ENCODE measurements around the gene GRHL1. TPM values are rescaled to one million over a fixed set of nuclear protein-coding genes. Genes with fewer than 3 reads are reported as not detected.

GRHL1 gene
- total RNA-seq (2022) (0.96 and 2.0 TPM in 2 replicates), Bru-seq, nascent RNA (percentile 33 among the genes with signal in this experiment), BruChase-seq, experiment 1, labeled RNA remaining after a 6-hour chase (percentile 29 among the genes with signal in this experiment), BruChase-seq, experiment 2, labeled RNA remaining after a 2-hour chase (percentile 31 among the genes with signal in this experiment)
- long read RNA-seq, partial matches to known transcripts: 0 of 4 reads
- long read RNA-seq, other reads (novel, unspliced or antisense): 1 of 4 reads

- peak within 1 kb of the TSS; percentile 74 for H3K4me3 Mint-ChIP-seq (ENCODE audit: unreplicated experiment)
- no peak for TF ChIP-seq CTCF (IDR thresholded peaks at IDR 0.05; ENCODE audit: unreplicated experiment)
- DNase-seq (ENCODE audit: unreplicated experiment): peak; percentile 91
- ChIA-PET CTCF (no interaction called here), POLR2A (interaction anchor here (0.9 kb wide), 1 partner anchor 54 kb away, joined by 3 read pairs; no protein-coding TSS in a partner anchor)
- no peaks in the 10 kb centered on the region for H3K9me3 Mint-ChIP-seq (ENCODE audit: unreplicated experiment)
- no peaks in the 10 kb centered on the region for H3K36me3 Mint-ChIP-seq (ENCODE audit: insufficient read depth, unreplicated experiment)
- intact Hi-C loops (cut with micrococcal nuclease): no loop called here
- peaks cover 6% of the 10 kb centered on the region for H3K4me1 Mint-ChIP-seq (ENCODE audit: insufficient read depth, unreplicated experiment)
- no TSS peak for BruUV-seq (replicated peaks)
- H3K27me3 Mint-ChIP-seq (ENCODE audit: insufficient read depth, unreplicated experiment): no peaks in the 10 kb centered on the region
- H3K27ac Mint-ChIP-seq (ENCODE audit: low read depth, unreplicated experiment): no peak within 1 kb of the TSS
Measured at GRCh38 chr2:9951522-9952285, at the start of gene GRHL1. GRHL1 (plus strand) TSS chr2:9951693; CDS start chr2:9951834, 141 bp downstream.

- Mint-ChIP-seq H3K9me3 (ENCODE audit: unreplicated experiment) (no peaks in the 10 kb centered on the region), H3K36me3 (ENCODE audit: insufficient read depth, unreplicated experiment) (peaks cover 7% of the 10 kb centered on the region), H3K27ac (ENCODE audit: low read depth, unreplicated experiment) (no peak overlapping the region), H3K4me1 (ENCODE audit: insufficient read depth, unreplicated experiment) (peaks cover 7% of the 10 kb centered on the region), H3K4me3 (ENCODE audit: unreplicated experiment) (no peak overlapping the region), H3K27me3 (ENCODE audit: insufficient read depth, unreplicated experiment) (no peaks in the 10 kb centered on the region)
- BruUV-seq (replicated peaks): no TSS peak
- TF ChIP-seq CTCF (IDR thresholded peaks at IDR 0.05; ENCODE audit: unreplicated experiment): no peak
- DNase-seq (ENCODE audit: unreplicated experiment): no peak
- CTCF ChIA-PET: interaction anchor here (1.0 kb wide), 1 partner anchor 9 kb away, joined by 4 read pairs; no protein-coding TSS in a partner anchor
- intact Hi-C loops (cut with micrococcal nuclease): no loop called here
- POLR2A ChIA-PET: interaction anchor here (1.0 to 1.1 kb wide), 2 partner anchors 9 to 58 kb away, joined by 4 read pairs; no protein-coding TSS in a partner anchor
Measured at GRCh38 chr2:9905413-9905812, 46.1 kb upstream of the GRHL1 start.

GRCh38 chr2:9907402-9907801 is 44.1 kb upstream of the GRHL1 start:
- no peaks in the 10 kb centered on the region for H3K27me3 Mint-ChIP-seq (ENCODE audit: insufficient read depth, unreplicated experiment)
- intact Hi-C loops (cut with micrococcal nuclease): no loop called here
- H3K36me3 Mint-ChIP-seq (ENCODE audit: insufficient read depth, unreplicated experiment): peaks cover 8% of the 10 kb centered on the region
- no TSS peak for BruUV-seq (replicated peaks)
- ChIA-PET CTCF (interaction anchor here (0.6 to 4.1 kb wide), 3 partner anchors 93 to 349 kb away, joined by 3 to 21 read pairs (median 7); no protein-coding TSS in a partner anchor), POLR2A (interaction anchor here (1.0 to 5.3 kb wide), 2 partner anchors 11 to 60 kb away, joined by 3 to 50 read pairs; no protein-coding TSS in a partner anchor)
- H3K27ac Mint-ChIP-seq (ENCODE audit: low read depth, unreplicated experiment): no peak overlapping the region
- DNase-seq (ENCODE audit: unreplicated experiment): no peak
- H3K9me3 Mint-ChIP-seq (ENCODE audit: unreplicated experiment): no peaks in the 10 kb centered on the region
- H3K4me3 Mint-ChIP-seq (ENCODE audit: unreplicated experiment): no peak overlapping the region
- peaks cover 7% of the 10 kb centered on the region for H3K4me1 Mint-ChIP-seq (ENCODE audit: insufficient read depth, unreplicated experiment)
- no peak for TF ChIP-seq CTCF (IDR thresholded peaks at IDR 0.05; ENCODE audit: unreplicated experiment)

GRCh38 chr2:9908639-9909038 is 42.9 kb upstream of the GRHL1 start:
- CTCF ChIA-PET: interaction anchor here (3.9 to 4.1 kb wide), 2 partner anchors 94 to 109 kb away, joined by 21 to 31 read pairs; no protein-coding TSS in a partner anchor
- no peak overlapping the region for H3K4me3 Mint-ChIP-seq (ENCODE audit: unreplicated experiment)

More at GRCh38 chr2:9908639-9909038, 42.9 kb upstream of the GRHL1 start:
- no peak for TF ChIP-seq CTCF (IDR thresholded peaks at IDR 0.05; ENCODE audit: unreplicated experiment)
- no peak for DNase-seq (ENCODE audit: unreplicated experiment)
- Mint-ChIP-seq H3K27me3 (ENCODE audit: insufficient read depth, unreplicated experiment) (no peaks in the 10 kb centered on the region), H3K9me3 (ENCODE audit: unreplicated experiment) (no peaks in the 10 kb centered on the region), H3K4me1 (ENCODE audit: insufficient read depth, unreplicated experiment) (peaks cover 7% of the 10 kb centered on the region), H3K27ac (ENCODE audit: low read depth, unreplicated experiment) (no peak overlapping the region), H3K36me3 (ENCODE audit: insufficient read depth, unreplicated experiment) (peaks cover 21% of the 10 kb centered on the region)
- BruUV-seq (replicated peaks): no TSS peak
- intact Hi-C loops (cut with micrococcal nuclease): no loop called here
- POLR2A ChIA-PET: interaction anchor here (0.7 to 5.3 kb wide), 2 partner anchors 12 to 443 kb away, joined by 3 to 50 read pairs; no protein-coding TSS in a partner anchor
